Smooth muscle cell (in vitro differentiated cells): ENCODE data around the gene GINS1. TPM values are rescaled to one million over a fixed set of nuclear protein-coding genes. Genes with fewer than 3 reads are reported as not detected.

Experiments
- DNase-seq: peaks from one replicate; lab custom pipeline; 2025; ENCODE audit not compliant: unreplicated experiment; lab: John Stamatoyannopoulos, UW
- H2AFZ ChIP-seq: fragments of 200-600 bp; sonication (generic); 2 replicates; pipeline ENCODE4 v1.6.0; 2016; ENCODE audit warnings: antibody characterized with exemption, low read depth, mild to moderate bottlenecking
- H3F3A ChIP-seq: fragments of 200-600 bp; sonication (generic); 2 replicates; pipeline ENCODE4 v1.6.0; 2017; ENCODE audit warnings: antibody characterized with exemption, low read depth
- H3K27ac ChIP-seq: fragments of 200-600 bp; sonication (generic); 2 replicates; pipeline ENCODE4 v1.5.1; 2016; ENCODE audit warnings: low read depth, mild to moderate bottlenecking
- H3K27me3 ChIP-seq: fragments of 200-600 bp; sonication (generic); 2 replicates; pipeline ENCODE4 v1.6.1; 2016; ENCODE audit warnings: low read depth, mild to moderate bottlenecking
- H3K36me3 ChIP-seq: fragments of 200-600 bp; sonication (generic); 2 replicates; pipeline ENCODE4 v1.5.1; 2016; ENCODE audit warnings: low read depth
- H3K4me1 ChIP-seq: fragments of 200-600 bp; sonication (generic); 2 replicates; pipeline ENCODE4 v1.5.1; 2016; ENCODE audit warnings: low read depth
- H3K4me2 ChIP-seq: fragments of 200-600 bp; sonication (generic); 2 replicates; pipeline ENCODE4 v1.6.0; 2016; ENCODE audit warnings: mild to moderate bottlenecking
- H3K4me3 ChIP-seq: fragments of 200-600 bp; sonication (generic); 2 replicates; pipeline ENCODE4 v1.5.1; 2016; ENCODE audit warnings: mild to moderate bottlenecking
- H3K79me2 ChIP-seq: fragments of 200-600 bp; sonication (generic); 2 replicates; pipeline ENCODE4 v1.6.0; 2016; ENCODE audit warnings: low read depth, mild to moderate bottlenecking
- H3K9ac ChIP-seq: fragments of 200-600 bp; sonication (generic); 2 replicates; pipeline ENCODE4 v1.6.0; 2016; ENCODE audit warnings: low read depth
- H3K9me3 ChIP-seq: fragments of 200-600 bp; sonication (generic); replicated peaks from 2 replicates; pipeline ENCODE4 v1.5.1; 2016; ENCODE audit warnings: low read depth
- H4K20me1 ChIP-seq: fragments of 200-600 bp; sonication (generic); 2 replicates; pipeline ENCODE4 v1.6.0; 2016; ENCODE audit warnings: low read depth
- CTCF ChIP-seq: fragments of 200-600 bp; sonication (generic); IDR thresholded peaks from 2 replicates; pipeline ENCODE4 v1.5.1; 2017; ENCODE audit warnings: borderline replicate concordance, mild to moderate bottlenecking, antibody characterized with exemption; ENCODE audit not compliant: insufficient read depth, poor library complexity, severe bottlenecking
- WGBS: methylation state at CpG from one replicate; pipeline ENCODE4 v1.1.7; 2016; ENCODE audit warnings: low lambda C conversion rate; 5-methylcytosine and 5-hydroxymethylcytosine counted together
- polyA plus RNA-seq: library from polyadenylated mRNA; unstranded; fragments of >200 nt; fragmentation: Nextera tagmentation; extraction: Ambion mirVana; gene quantifications from 2 replicates; pipeline ENCODE4 v1.2.1, GENCODE V29; 2016
- total RNA-seq: library from RNA; depleted of rRNA; stranded (reverse); fragments of >200 nt; gene quantifications from 2 replicates; pipeline ENCODE4 v1.2.3, GENCODE V29; 2014

GINS1 gene
- total and polyA plus RNA-seq, 2 experiments from 2014 or later, result 5.9 to 9.3 TPM

GRCh38 chr20:25494506-25495188 is 87.2 kb downstream of the GINS1 start:
- Histone ChIP-seq H3K79me2 (no peaks in the 10 kb centered on the region), H3K27me3 (no peaks in the 10 kb centered on the region), H3F3A (no peaks in the 10 kb centered on the region), H3K36me3 (no peaks in the 10 kb centered on the region), H3K9ac (no peak overlapping the region), H3K4me3 (no peak overlapping the region), H3K4me2 (no peak overlapping the region), H2AFZ (no peak overlapping the region), H3K27ac (no peak overlapping the region), H3K4me1 (no peaks in the 10 kb centered on the region), H4K20me1 (no peaks in the 10 kb centered on the region), H3K9me3 (no peaks in the 10 kb centered on the region)
- WGBS, result 96% methylated on average over 17 of the region's 17 CpGs
- TF ChIP-seq CTCF, result no peak
- DNase-seq, result no peak

- DNase-seq, result no peak
- no peaks in the 10 kb centered on the region for H3K27me3 ChIP-seq
- H3F3A ChIP-seq, result no peaks in the 10 kb centered on the region
- no peak overlapping the region for H2AFZ ChIP-seq
- 94% methylated on average over 18 of the region's 18 CpGs for WGBS
- H3K79me2 ChIP-seq, result no peaks in the 10 kb centered on the region
- H3K4me3 ChIP-seq, result no peak overlapping the region
- no peak for TF ChIP-seq CTCF
- no peaks in the 10 kb centered on the region for H3K9me3 ChIP-seq
- H3K9ac ChIP-seq, result no peak overlapping the region
- H3K4me1 ChIP-seq, result no peaks in the 10 kb centered on the region
- H4K20me1 ChIP-seq, result no peaks in the 10 kb centered on the region
- H3K36me3 ChIP-seq, result no peaks in the 10 kb centered on the region
- H3K4me2 ChIP-seq, result no peak overlapping the region
- no peak overlapping the region for H3K27ac ChIP-seq
Measured at GRCh38 chr20:25495189-25495824, 87.8 kb downstream of the GINS1 start.

- Histone ChIP-seq H3K36me3 (no peaks in the 10 kb centered on the region), H3K9ac (no peak overlapping the region), H4K20me1 (no peaks in the 10 kb centered on the region), H3K27ac (no peak overlapping the region), H3K9me3 (no peaks in the 10 kb centered on the region), H3K4me3 (no peak overlapping the region), H2AFZ (no peak overlapping the region), H3K4me1 (no peaks in the 10 kb centered on the region), H3K79me2 (no peaks in the 10 kb centered on the region), H3K4me2 (no peak overlapping the region), H3K27me3 (no peaks in the 10 kb centered on the region), H3F3A (no peaks in the 10 kb centered on the region)
- no peak for DNase-seq
- 97% methylated on average over 14 of the region's 14 CpGs for WGBS
- TF ChIP-seq CTCF, result no peak
Measured at GRCh38 chr20:25496165-25496967, 88.9 kb downstream of the GINS1 start.
